GM10266 (cell line): Measurements from ENCODE around the gene CNOT4.
A peak's percentile ranks its signal among the peaks of the same experiment; 100 is the strongest.

Experiments used
- DNase-seq: peaks from one replicate; pipeline ENCODE4 v3.0.0; 2012; ENCODE audit errors: extremely low spot score
- TF ChIP-seq, protein P1 (sequence below): IDR thresholded peaks from 2 replicates; pipeline ENCODE4 v1.5.1; 2012; ENCODE audit warnings: mild to moderate bottlenecking, low read depth; ENCODE audit not compliant: control insufficient read depth, insufficient read depth; ENCODE audit errors: missing control alignments

The CNOT4 gene

GRCh38 chr7:135341049-135341448 is 168.9 kb downstream of the CNOT4 start:
- TF ChIP-seq, protein P1, sequence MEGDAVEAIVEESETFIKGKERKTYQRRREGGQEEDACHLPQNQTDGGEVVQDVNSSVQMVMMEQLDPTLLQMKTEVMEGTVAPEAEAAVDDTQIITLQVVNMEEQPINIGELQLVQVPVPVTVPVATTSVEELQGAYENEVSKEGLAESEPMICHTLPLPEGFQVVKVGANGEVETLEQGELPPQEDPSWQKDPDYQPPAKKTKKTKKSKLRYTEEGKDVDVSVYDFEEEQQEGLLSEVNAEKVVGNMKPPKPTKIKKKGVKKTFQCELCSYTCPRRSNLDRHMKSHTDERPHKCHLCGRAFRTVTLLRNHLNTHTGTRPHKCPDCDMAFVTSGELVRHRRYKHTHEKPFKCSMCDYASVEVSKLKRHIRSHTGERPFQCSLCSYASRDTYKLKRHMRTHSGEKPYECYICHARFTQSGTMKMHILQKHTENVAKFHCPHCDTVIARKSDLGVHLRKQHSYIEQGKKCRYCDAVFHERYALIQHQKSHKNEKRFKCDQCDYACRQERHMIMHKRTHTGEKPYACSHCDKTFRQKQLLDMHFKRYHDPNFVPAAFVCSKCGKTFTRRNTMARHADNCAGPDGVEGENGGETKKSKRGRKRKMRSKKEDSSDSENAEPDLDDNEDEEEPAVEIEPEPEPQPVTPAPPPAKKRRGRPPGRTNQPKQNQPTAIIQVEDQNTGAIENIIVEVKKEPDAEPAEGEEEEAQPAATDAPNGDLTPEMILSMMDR: no peak
- no peak for DNase-seq

DNA sequence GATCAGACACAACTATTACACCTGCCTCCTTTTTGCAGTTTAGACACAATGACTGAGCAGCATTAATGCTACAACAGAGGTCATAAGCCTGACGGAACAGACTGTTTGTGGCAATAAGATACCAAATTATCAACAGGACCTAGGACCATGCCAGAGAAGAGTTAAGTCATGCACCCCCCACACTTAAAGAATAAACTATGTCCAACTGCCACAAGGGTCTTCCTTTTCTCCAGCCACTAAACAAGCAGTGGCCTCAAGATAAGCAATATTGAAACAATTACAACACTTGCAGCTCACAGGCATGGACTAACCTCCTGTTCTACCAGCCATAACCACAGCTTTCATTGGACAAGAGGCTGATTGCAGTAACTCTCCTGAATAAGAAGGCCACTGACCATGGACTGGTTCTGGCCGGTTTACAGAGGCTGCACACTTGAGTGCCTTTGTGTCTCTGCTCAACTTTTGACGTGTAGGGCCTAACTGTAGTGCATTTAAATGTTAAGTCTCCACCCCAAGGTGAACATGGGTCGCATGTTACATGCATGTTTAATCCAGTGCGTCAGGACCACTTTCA is 171.8 kb downstream of the CNOT4 start:
- TF ChIP-seq, protein P1: no peak
- no peak for DNase-seq

GRCh38 chr7:135337506-135337905 is 172.4 kb downstream of the CNOT4 start:
- TF ChIP-seq, protein P1: no peak
- no peak for DNase-seq

- TF ChIP-seq, protein P1: peak; percentile 56
- peak; percentile 51 for DNase-seq
These were observed 174.2 kb downstream of the CNOT4 start for GRCh38 chr7:135335628-135336139.

DNA sequence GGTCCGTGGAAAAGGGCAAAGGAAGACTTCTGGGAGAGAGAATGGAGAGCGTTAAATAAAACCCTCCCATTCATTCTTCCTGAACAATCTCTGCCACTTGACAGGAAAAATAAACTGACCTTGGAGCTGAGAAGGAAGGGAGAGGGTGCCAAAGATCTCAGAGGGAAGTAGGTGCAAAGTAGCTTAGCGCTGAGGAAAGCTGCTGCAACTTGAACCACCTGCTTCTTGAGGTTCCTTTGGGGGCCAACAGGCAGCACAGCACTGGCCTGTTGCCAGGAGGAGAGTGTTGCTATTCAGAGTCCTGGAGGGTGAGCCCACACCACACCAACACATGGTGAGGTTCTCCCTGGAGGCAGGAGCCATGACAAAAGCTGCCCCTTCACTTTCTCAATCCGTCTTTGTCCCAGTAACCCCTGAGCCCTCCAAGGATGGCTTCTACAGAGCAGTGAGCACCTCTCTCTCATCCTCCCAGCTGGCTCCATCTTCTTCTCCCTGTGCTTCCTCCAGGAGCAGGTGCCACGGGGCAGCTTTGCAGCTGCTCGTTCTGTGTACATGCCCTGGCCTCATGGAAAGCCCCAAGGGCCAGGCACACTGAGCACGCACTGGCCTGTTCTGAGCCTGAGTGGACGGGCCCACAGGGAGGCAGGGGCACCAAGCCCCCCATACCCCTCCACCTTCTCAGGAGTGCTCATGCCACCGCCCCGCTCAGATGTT is 174.9 kb downstream of the CNOT4 start:
- DNase-seq: no peak
- TF ChIP-seq, protein P1: no peak

DNA sequence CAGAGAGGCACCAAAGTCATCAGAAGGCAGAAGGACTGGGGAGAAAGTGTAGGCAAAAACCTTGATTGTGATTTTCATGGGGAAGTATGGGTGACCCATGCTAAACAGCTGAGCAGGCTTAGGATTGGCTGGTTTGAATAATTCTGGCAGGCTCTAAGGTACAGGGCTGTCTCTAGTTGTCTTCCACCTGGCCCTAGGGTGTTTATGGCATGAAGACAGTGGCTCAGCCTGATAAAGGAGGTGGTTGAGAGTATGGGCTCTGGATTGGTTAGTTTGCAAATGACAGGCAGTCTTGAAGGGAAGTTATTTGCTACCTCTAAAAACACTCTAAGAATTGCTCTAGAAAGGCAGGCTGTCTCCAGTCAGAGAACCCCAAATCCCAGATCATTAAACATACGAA is 176.0 kb downstream of the CNOT4 start:
- TF ChIP-seq, protein P1: no peak
- no peak for DNase-seq

- TF ChIP-seq, protein P1: no peak
- no peak for DNase-seq
These were observed 176.7 kb downstream of the CNOT4 start for GRCh38 chr7:135333200-135333599.
